A673 (cell line): ENCODE results near the gene SLC16A12.

ENCODE experiments used
- EZH2 ChIP-seq: fragments of 200-600 bp; sonication (generic); IDR thresholded peaks from 2 replicates; pipeline ENCODE4 v1.6.1; 2017; ENCODE audit warnings: borderline replicate concordance, low read depth, mild to moderate bottlenecking, mixed read lengths, antibody characterized with exemption, low read length; ENCODE audit not compliant: poor library complexity, severe bottlenecking
- TF ChIP-seq, protein P1 (sequence below): fragments of 300-800, 200-600 bp; sonication (generic); conservative IDR thresholded peaks from 2 replicates; pipeline ENCODE4 v1.5.1; 2017; ENCODE audit warnings: low read depth, mild to moderate bottlenecking, antibody characterized with exemption, low read length, moderate library complexity, mixed read lengths

DNA sequence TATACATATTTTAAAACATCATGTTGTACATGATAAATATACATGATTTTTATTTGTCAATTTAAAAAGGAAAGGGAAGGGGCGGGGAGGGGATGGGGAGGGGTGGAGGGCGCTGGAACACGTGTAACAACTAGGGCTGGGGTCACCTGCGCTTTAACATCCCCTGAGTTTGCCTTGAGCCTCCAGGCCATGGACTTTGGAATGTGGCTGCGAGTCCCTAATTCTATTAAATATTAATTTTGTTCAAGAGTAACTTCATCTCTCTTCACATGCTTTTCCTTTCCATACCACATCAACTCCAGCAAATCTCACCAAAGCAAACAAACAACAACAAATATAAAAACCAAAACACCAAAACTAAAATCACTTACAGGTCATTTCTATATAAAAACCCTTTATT, 110.4 kb downstream of the SLC16A12 start:
- TF ChIP-seq, protein P1, sequence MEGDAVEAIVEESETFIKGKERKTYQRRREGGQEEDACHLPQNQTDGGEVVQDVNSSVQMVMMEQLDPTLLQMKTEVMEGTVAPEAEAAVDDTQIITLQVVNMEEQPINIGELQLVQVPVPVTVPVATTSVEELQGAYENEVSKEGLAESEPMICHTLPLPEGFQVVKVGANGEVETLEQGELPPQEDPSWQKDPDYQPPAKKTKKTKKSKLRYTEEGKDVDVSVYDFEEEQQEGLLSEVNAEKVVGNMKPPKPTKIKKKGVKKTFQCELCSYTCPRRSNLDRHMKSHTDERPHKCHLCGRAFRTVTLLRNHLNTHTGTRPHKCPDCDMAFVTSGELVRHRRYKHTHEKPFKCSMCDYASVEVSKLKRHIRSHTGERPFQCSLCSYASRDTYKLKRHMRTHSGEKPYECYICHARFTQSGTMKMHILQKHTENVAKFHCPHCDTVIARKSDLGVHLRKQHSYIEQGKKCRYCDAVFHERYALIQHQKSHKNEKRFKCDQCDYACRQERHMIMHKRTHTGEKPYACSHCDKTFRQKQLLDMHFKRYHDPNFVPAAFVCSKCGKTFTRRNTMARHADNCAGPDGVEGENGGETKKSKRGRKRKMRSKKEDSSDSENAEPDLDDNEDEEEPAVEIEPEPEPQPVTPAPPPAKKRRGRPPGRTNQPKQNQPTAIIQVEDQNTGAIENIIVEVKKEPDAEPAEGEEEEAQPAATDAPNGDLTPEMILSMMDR, result no peak
- TF ChIP-seq EZH2, result no peak
